Endothelial cell of umbilical vein (primary cell): ENCODE results near the gene KIF15. TPM values are rescaled to one million over a fixed set of nuclear protein-coding genes. Genes with fewer than 3 reads are reported as not detected.

Source experiments
- BruUV-seq: library from RNA; stranded (reverse); fragments of 400-500 nt; replicated peaks from 2 replicates; lab custom pipeline; 2021; lab: Mats Ljungman, UMichigan
- CTCF ChIA-PET: fragments of 300-600, 350-600 bp; sonication (Branson Sonifier 250); formaldehyde crosslinking; loops from one replicate; lab custom pipeline; 2021; ENCODE audit warnings: antibody characterized with exemption, inconsistent platforms; lab: Charles Lee
- POLR2A ChIA-PET: fragments of 300-600, 350-600 bp; sonication (Branson Sonifier 250); formaldehyde crosslinking; loops from one replicate; lab custom pipeline; 2021; ENCODE audit warnings: antibody characterized with exemption, inconsistent platforms; lab: Charles Lee
- DNase-seq: peaks from one replicate; pipeline ENCODE4 v3.0.0-alpha.2; 2011; ENCODE audit warnings: low read depth, low spot score
- FAIRE-seq: peaks from 2 replicates; lab custom pipeline; 2011; peaks lifted over from hg19 to GRCh38; lab: Jason Lieb, UNC
- H2AFZ ChIP-seq: 2 replicates; pipeline ENCODE4 v1.6.0; 2012; ENCODE audit warnings: low read depth, low read length, control low read depth, inconsistent platforms
- H3K27ac ChIP-seq: 2 replicates; pipeline ENCODE4 v1.5.1; 2011; ENCODE audit warnings: low read depth, mild to moderate bottlenecking, control low read depth, low read length, moderate library complexity; ENCODE audit not compliant: insufficient read depth
- H3K27me3 ChIP-seq, 2 experiments: 2 replicates each; pipeline versions ENCODE4 v1.6.0 to v1.6.1; 2011; ENCODE audit warnings: low read length in 2 of 2, mixed read lengths in 1 of 2; ENCODE audit not compliant: control insufficient read depth in 2 of 2, insufficient read depth in 2 of 2
- H3K36me3 ChIP-seq, 2 experiments: 2 replicates in 1 of 2; 3 replicates in 1 of 2; pipeline ENCODE4 v1.5.1; 2011; ENCODE audit warnings: low read length in 2 of 2, mild to moderate bottlenecking in 1 of 2, moderate library complexity in 1 of 2; ENCODE audit not compliant: control insufficient read depth in 2 of 2, insufficient read depth in 2 of 2; ENCODE audit errors: extremely low read depth in 1 of 2
- H3K4me1 ChIP-seq: 3 replicates; pipeline ENCODE4 v1.5.1; 2011; ENCODE audit warnings: mild to moderate bottlenecking, low read length; ENCODE audit not compliant: control insufficient read depth, insufficient read depth; ENCODE audit errors: extremely low read depth
- H3K4me2 ChIP-seq: 2 replicates; pipeline ENCODE4 v1.6.1; 2011; ENCODE audit warnings: low read length, control low read depth, mixed read lengths; ENCODE audit not compliant: insufficient read depth
- H3K4me3 ChIP-seq, 3 experiments: fragments of 200-600 bp in 1 of 3; sonication (generic), shearing (Covaris generic) in 1 of 3; replicated peaks in 1 of 3; 2 replicates each; pipeline ENCODE4 v1.5.1; 2011 to 2016; ENCODE audit warnings: control low read depth in 3 of 3, low read length in 3 of 3, mild to moderate bottlenecking in 2 of 3, inconsistent platforms in 1 of 3, low read depth in 1 of 3, moderate library complexity in 1 of 3; ENCODE audit not compliant: insufficient read depth in 1 of 3
- H3K79me2 ChIP-seq: 2 replicates; pipeline ENCODE4 v1.6.0; 2012; ENCODE audit warnings: low read length, inconsistent platforms; ENCODE audit not compliant: control insufficient read depth, insufficient read depth
- H3K9ac ChIP-seq: replicated peaks from 2 replicates; pipeline ENCODE3; 2011; ENCODE audit warnings: low read length, control low read depth; ENCODE audit not compliant: insufficient read depth; ENCODE audit errors: extremely low read depth
- H3K9me1 ChIP-seq: replicated peaks from 3 replicates; pipeline ENCODE4 v1.6.0; 2011; ENCODE audit warnings: mild to moderate bottlenecking, low read length; ENCODE audit not compliant: control insufficient read depth, insufficient read depth; ENCODE audit errors: extremely low read depth
- H3K9me3 ChIP-seq: replicated peaks from 2 replicates; pipeline ENCODE4 v1.5.1; 2012; ENCODE audit warnings: low read length, inconsistent platforms; ENCODE audit not compliant: control insufficient read depth, insufficient read depth
- H4K20me1 ChIP-seq: replicated peaks from 2 replicates; pipeline ENCODE3; 2011; ENCODE audit warnings: mild to moderate bottlenecking, low read length; ENCODE audit not compliant: control insufficient read depth, insufficient read depth; ENCODE audit errors: extremely low read depth
- EZH2 ChIP-seq: IDR thresholded peaks from 2 replicates; pipeline ENCODE4 v1.6.1; 2012; ENCODE audit warnings: borderline replicate concordance, low read depth, mild to moderate bottlenecking, moderate library complexity, low read length, inconsistent platforms; ENCODE audit not compliant: severe bottlenecking
- FOS ChIP-seq: IDR thresholded peaks from 2 replicates; pipeline ENCODE4 v1.6.1; 2011; ENCODE audit warnings: mild to moderate bottlenecking, low read length, moderate library complexity, borderline replicate concordance; ENCODE audit not compliant: insufficient read depth
- GATA2 ChIP-seq: IDR thresholded peaks from 2 replicates; pipeline ENCODE4 v1.7.0; 2011; ENCODE audit warnings: low read depth, mild to moderate bottlenecking, moderate library complexity, mixed read lengths, low read length; ENCODE audit not compliant: insufficient read length, insufficient read depth
- JUN ChIP-seq: IDR thresholded peaks from 2 replicates; pipeline ENCODE4 v1.6.1; 2011; ENCODE audit warnings: borderline replicate concordance, low read depth; ENCODE audit not compliant: insufficient read length, insufficient read depth
- MAX ChIP-seq: IDR thresholded peaks from 2 replicates; pipeline ENCODE4 v1.6.1; 2011; ENCODE audit not compliant: insufficient read depth, insufficient read length
- MYC ChIP-seq: IDR thresholded peaks from one replicate; pipeline ENCODE4 v1.6.1; 2011; ENCODE audit warnings: mild to moderate bottlenecking, low read depth, low read length
- POLR2A ChIP-seq: IDR thresholded peaks from 2 replicates; pipeline ENCODE4 v1.6.1; 2012; ENCODE audit warnings: low read depth, mild to moderate bottlenecking, control low read depth, low read length
- POLR2AphosphoS5 ChIP-seq: IDR thresholded peaks from 2 replicates; pipeline ENCODE4 v1.6.1; 2012; ENCODE audit warnings: low read depth, mild to moderate bottlenecking, control low read depth, low read length, moderate library complexity; ENCODE audit not compliant: insufficient read depth
- dilution Hi-C: fragments of 300-500 bp; cut with MboI; formaldehyde crosslinking; loops from one replicate; pipeline ENCODE4 v1.15.0; 2019; ENCODE audit warnings: low sequenced_read_pairs; ENCODE audit not compliant: extremely low pct_ligation_motif_present
- intact Hi-C: fragments of 100-400 bp; cut with micrococcal nuclease; formaldehyde crosslinking; loops from one replicate; pipeline ENCODE4 v1.10.0; 2022
- polyA plus RNA-seq, 4 experiments: library from polyadenylated mRNA; depleted of rRNA in 3 of 4; stranded (reverse) in 3 of 4; unstranded in 1 of 4; fragments of >200 nt; gene quantifications; 2 replicates each; pipeline versions ENCODE4 v1.2.1 to v1.2.3, GENCODE V29; 2011 to 2012; ENCODE audit warnings: missing spikeins in 1 of 4
- total RNA-seq: library from RNA; stranded (reverse); gene quantifications from 2 replicates; pipeline ENCODE4 v1.2.3, GENCODE V29; 2021
- TF ChIP-seq, protein P1 (sequence below), 2 donors: IDR thresholded peaks; 1 replicate in 1 of 2; 2 replicates in 1 of 2; pipeline ENCODE4 v1.5.1; 2011; ENCODE audit warnings: low read length in 2 of 2, mild to moderate bottlenecking in 2 of 2, moderate library complexity in 2 of 2, control low read depth in 1 of 2, inconsistent platforms in 1 of 2, low read depth in 1 of 2; ENCODE audit not compliant: insufficient read depth in 1 of 2; ENCODE audit errors: extremely low read depth in 1 of 2

Gene KIF15
- total and polyA plus RNA-seq, 2 donors (not counting 3 experiments of a cell fraction or from before 2014, with no cell fraction given): 2.2 to 21.6 TPM

DNA sequence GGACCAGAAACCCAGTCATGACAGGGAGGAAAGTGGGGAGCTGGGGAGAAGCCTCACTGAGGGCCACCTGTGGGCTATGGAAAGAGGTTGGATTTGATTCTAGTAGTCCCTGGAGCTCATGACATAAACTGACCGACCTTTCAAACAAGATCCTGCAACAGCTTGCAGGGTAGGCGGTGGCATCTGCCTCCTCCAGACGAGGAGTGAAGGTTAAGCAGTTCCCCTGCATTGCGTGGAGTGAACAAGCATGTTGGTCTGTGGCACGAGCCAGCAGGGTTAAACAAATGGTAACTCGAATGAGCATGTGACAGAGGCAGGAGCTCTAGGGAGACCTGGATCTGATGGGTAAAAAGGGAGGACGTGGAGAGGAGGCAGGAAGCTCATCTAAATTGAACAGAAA lies 125.5 kb downstream of the KIF15 start:
- Histone ChIP-seq H3K9me3 (no peaks in the 10 kb centered on the region), H3K36me3 (no peaks in the 10 kb centered on the region), H3K79me2 (no peaks in the 10 kb centered on the region), H3K9me1 (no peaks in the 10 kb centered on the region), H3K4me3 (no peak overlapping the region), H3K4me1 (peaks cover 38% of the 10 kb centered on the region), H3K4me2 (no peak overlapping the region), H2AFZ (no peak overlapping the region), H3K27ac (no peak overlapping the region), H3K9ac (no peak overlapping the region), H3K27me3 (no peaks in the 10 kb centered on the region), H4K20me1 (no peaks in the 10 kb centered on the region)
- BruUV-seq: no TSS peak
- TF ChIP-seq MYC (no peak), JUN (no peak), FOS (no peak), POLR2AphosphoS5 (no peak), EZH2 (no peak), POLR2A (no peak), MAX (no peak), GATA2 (no peak)
- TF ChIP-seq, protein P1, sequence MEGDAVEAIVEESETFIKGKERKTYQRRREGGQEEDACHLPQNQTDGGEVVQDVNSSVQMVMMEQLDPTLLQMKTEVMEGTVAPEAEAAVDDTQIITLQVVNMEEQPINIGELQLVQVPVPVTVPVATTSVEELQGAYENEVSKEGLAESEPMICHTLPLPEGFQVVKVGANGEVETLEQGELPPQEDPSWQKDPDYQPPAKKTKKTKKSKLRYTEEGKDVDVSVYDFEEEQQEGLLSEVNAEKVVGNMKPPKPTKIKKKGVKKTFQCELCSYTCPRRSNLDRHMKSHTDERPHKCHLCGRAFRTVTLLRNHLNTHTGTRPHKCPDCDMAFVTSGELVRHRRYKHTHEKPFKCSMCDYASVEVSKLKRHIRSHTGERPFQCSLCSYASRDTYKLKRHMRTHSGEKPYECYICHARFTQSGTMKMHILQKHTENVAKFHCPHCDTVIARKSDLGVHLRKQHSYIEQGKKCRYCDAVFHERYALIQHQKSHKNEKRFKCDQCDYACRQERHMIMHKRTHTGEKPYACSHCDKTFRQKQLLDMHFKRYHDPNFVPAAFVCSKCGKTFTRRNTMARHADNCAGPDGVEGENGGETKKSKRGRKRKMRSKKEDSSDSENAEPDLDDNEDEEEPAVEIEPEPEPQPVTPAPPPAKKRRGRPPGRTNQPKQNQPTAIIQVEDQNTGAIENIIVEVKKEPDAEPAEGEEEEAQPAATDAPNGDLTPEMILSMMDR (IDR thresholded peaks at IDR 0.05; ENCODE audit: extremely low read depth in 1 of 2, insufficient read depth in 1 of 2, low read depth in 1 of 2, low read length in 2 of 2): no peak
- CTCF ChIA-PET: interaction anchor here (1.3 kb wide), 1 partner anchor 28 kb away, joined by 3 read pairs; no protein-coding TSS in a partner anchor
- dilution Hi-C loops: no loop called here
- POLR2A ChIA-PET: no interaction called here
- intact Hi-C loops: loop anchor here (10.0 kb wide), 1 partner anchor 242 kb away; the partner anchor contains the start of gene ZNF35
- DNase-seq (no peak), FAIRE-seq (no peak)
